NCI-H187 (cell line): ENCODE data around the gene FAM227A.
A peak's percentile ranks its signal among the peaks of the same experiment; 100 is the strongest.
"Not testable (repeated sequence)": the region's sequence is repeated elsewhere in the genome, so short reads cannot be mapped to it uniquely, and the experiment has no call there.

Source experiments
- DNase-seq, 2 experiments: peaks; one replicate each; lab custom pipeline; 2025; lab: John Stamatoyannopoulos, UW

Gene FAM227A

GRCh38 chr22:38611559-38611958 lies 44.6 kb downstream of the FAM227A start:
- DNase-seq: no peak

GRCh38 chr22:38610234-38610633 lies 46.0 kb downstream of the FAM227A start:
- no peak for DNase-seq

- no peak for DNase-seq
These were observed 47.0 kb downstream of the FAM227A start for GRCh38 chr22:38608992-38609750.

- no peak for DNase-seq
These were observed 48.5 kb downstream of the FAM227A start for GRCh38 chr22:38607680-38608079.

GRCh38 chr22:38602166-38602565 lies 54.0 kb downstream of the FAM227A start:
- no peak for DNase-seq

GRCh38 chr22:38601221-38601764 lies 54.9 kb downstream of the FAM227A start:
- DNase-seq: no peak

- DNase-seq: no peak
These were observed 56.7 kb downstream of the FAM227A start for GRCh38 chr22:38599466-38599865.

- DNase-seq: not testable (repeated sequence)
These were observed 73.3 kb downstream of the FAM227A start for GRCh38 chr22:38582923-38583322.

GRCh38 chr22:38578505-38578904 lies 77.7 kb downstream of the FAM227A start:
- DNase-seq: no peak

- no peak for DNase-seq
These were observed 84.1 kb downstream of the FAM227A start for GRCh38 chr22:38572065-38572464.

- DNase-seq: no peak
These were observed 85.3 kb downstream of the FAM227A start for GRCh38 chr22:38570779-38571364.

- peak; percentile 61 to 78 for DNase-seq
These were observed 86.0 kb downstream of the FAM227A start, which contains the start of gene DMC1 for GRCh38 chr22:38569972-38570778. TSS of gene DMC1 (minus strand) at chr22:38570183. CDS start at chr22:38568256, 1,927 bp downstream.

- DNase-seq: no peak
These were observed 86.8 kb downstream of the FAM227A start for GRCh38 chr22:38569181-38569971.

GRCh38 chr22:38567531-38568285 lies 88.5 kb downstream of the FAM227A start:
- DNase-seq: no peak

GRCh38 chr22:38566726-38567504 lies 89.3 kb downstream of the FAM227A start:
- DNase-seq: no peak

- no peak for DNase-seq
These were observed 90.8 kb downstream of the FAM227A start for GRCh38 chr22:38565441-38565840.

GRCh38 chr22:38564669-38565068 lies 91.5 kb downstream of the FAM227A start:
- DNase-seq: no peak

GRCh38 chr22:38554281-38554680 lies 101.9 kb downstream of the FAM227A start:
- DNase-seq: no peak

GRCh38 chr22:38549101-38549894 lies 106.9 kb downstream of the FAM227A start:
- no peak for DNase-seq
